HPDE6-E6E7 (cell line): ENCODE data around the gene LHX4.
A peak's percentile ranks its signal among the peaks of the same experiment; 100 is the strongest.

Source experiments
- DNase-seq: peaks from one replicate; pipeline ENCODE4 v3.0.0; 2011; ENCODE audit warnings: missing footprints; ENCODE audit errors: extremely low spot score

LHX4 gene

DNA sequence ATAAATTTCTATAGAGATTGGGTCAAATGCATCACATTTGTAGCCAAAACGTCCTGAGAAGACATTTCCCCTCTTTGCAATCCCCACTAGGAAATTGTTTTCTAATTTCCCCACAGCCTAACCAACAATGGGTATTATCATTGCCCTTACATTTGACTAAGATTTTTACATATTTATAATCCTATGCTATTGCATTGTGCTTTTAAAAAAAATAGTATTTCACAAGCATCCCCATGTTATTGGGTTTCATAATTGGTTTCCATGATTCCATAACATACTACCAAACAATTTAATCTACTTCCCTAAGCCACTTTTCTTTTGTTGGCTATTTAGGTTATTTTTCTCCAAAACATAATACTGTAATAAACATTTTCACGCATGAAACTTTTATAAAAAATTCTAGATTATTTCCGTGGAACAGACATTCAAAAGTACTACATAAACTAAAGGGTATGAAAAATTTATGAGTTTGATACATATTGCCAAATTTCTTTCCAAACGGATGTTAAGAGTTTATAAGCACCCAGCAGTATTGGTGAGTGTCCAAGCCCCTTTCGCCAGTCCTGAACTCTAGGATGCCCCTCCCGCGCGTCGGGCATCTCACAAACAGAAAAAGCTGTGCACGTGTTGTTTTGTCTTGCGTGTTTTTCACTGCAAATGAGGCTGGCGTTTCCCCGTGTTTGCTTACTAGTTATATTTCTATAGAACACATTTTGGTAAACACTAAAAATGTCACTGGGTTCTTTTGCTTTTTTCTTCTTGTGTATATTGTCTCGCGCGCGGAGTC lies 2.0 kb upstream of the LHX4 start:
- DNase-seq = no peak

DNA sequence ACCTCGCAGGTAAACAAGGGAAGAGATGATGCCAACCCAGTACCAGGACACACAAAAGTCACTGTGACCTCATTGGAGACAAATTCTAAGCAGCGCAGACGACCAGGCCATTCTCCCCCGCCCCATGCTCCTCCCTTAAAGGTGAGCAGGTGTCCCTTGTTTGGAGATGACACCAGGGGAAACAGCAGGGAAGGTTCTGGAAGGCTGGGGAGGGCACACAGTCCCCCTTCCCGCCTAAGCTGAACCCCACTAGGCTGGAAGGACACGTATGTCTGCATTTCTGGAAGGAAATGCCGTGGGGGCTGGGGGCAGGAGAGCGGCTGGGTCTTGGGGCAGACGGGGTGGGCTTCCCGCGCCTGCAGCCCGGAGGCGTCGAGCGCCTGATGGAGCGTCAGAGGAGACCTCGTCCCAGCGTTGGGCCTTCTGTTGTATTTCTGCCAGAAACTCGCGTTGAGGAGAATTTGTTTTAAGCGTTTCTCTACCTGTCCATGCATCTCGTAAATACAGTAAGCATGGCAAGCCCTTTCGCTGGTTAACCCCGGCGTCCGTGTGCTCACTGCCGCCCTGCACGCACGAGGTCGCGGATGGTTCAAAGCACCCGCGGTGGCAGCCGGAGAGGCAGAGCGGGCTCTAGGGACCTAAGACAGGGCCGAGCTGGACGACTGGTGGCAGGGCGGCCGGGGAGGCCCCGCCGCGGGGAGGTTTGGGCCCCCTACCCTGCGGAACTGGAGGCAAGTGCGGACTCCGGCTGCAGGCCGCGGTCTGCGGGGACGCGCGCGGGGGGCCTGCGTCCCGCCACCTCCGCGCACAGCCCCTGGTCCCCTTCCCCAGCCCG lies 1.2 kb upstream of the LHX4 start:
- DNase-seq = no peak

DNA sequence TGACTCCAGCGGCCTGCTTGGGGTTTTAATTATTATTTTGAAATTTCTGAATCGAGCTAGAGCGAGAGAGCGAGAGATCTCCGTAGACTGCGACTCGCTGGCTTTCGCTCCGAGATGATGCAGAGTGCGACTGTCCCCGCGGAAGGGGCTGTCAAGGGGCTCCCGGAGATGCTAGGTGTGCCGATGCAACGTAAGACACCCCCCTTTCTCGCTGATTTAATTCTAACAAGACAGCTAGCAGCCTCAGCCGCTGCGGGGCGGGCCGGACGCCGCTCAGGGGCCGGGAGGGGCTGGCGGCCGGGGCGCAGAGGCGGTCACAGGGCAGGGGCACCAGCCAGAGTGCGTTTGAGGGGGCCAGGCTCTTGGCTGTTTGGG lies 339 bp downstream of the LHX4 start:
- DNase-seq = no peak

DNA sequence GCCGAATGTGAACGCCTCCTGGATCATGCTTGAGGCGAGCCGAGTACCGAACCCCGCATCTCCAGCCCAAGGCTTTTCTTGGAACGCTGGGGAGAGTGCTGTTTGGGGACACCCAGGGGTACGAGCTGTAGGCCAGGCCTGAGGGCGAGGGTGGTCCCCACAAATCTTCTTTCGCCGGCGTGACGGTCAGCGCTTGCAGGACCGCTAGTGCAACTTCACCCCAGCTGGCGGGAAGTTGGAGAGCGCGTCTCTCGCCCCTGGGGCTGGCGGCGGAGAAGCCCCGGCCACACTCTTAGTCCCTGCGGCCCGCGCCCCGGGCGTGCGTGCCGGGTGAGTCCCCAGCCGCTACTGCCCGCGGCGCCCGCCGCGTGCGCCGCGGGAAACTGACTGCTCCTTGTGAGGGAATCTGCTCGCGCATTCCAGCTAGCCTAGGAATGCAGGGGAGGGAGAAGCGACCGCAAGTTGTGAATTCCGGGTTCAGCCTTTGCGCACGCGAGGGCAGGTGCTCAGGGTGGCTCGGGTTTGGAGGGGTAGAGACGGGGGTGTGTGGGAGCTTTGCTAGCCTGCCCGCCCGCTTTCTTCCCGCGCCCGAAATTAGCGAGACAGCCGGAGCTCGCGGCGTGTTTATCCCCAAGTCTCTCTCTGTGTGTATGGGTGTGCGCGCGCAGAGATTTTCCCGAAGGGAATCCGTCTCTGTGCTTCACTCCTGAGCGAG lies 884 bp downstream of the LHX4 start:
- DNase-seq = no peak

DNA sequence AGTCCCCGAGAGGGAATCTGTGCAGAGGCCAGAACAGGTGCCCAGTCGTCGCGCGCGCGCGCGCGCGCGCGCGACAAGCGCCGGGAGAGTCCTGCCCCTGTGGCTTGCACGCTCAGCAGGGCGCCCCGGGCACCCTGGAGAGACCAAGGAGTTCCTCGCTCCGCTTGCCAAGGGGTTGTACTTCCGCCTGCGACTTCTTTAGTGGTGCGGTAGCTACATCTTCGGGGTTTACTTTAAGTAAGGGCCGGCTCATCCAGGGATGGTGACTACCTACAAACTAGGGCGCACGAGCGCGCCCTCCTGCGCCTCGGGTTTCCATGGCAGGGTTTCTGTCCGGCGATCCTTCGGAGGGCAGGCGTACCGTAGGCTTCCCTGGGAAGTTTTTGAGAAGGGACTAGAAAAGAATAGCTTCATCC lies 1.4 kb downstream of the LHX4 start:
- peak; percentile 22 for DNase-seq

DNA sequence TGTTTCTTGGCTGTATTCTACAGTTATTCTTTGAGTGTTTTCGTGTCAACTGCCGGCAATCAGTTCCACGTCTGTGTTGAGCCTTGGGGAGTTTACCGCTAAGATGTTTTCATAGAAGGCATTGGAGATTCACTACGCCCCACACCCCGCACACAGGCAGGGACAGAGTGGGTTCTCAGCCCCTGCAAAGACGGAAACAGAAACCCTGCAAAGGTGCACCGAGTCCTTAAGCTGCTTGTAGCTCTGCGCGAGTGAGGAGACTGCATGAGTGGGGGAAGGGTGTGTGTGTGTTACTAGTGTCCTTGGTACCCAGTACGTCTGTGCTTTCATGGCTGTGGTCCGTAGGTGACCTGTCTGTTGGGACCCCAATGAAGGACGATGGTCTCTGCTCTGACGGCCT lies 1.9 kb downstream of the LHX4 start:
- DNase-seq = no peak

DNA sequence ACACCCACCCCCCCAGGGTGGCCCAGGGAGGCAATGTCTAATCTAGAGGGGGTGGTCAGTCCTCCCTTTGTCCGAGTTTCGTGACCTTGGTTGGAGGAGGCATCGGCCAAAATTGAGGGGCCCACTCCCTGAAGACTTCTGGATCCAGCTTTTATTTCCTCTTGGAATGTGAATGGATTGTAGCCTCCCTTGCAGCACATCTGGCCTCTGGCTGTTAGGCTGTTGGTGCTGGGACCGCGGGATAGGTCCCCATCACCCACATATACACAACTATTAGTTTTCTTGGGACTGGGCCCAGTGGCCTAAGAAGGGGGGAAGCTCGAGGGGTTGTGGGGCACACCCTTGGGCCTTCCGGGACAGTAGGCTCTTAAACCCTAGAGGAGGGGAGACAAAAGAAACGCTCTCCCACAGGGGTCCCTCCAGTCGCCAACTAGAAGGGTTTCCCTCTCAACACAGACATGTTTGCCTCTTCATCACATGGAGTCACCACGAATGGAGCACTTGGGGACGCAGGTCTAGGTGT lies 2.5 kb downstream of the LHX4 start:
- no peak for DNase-seq

DNA sequence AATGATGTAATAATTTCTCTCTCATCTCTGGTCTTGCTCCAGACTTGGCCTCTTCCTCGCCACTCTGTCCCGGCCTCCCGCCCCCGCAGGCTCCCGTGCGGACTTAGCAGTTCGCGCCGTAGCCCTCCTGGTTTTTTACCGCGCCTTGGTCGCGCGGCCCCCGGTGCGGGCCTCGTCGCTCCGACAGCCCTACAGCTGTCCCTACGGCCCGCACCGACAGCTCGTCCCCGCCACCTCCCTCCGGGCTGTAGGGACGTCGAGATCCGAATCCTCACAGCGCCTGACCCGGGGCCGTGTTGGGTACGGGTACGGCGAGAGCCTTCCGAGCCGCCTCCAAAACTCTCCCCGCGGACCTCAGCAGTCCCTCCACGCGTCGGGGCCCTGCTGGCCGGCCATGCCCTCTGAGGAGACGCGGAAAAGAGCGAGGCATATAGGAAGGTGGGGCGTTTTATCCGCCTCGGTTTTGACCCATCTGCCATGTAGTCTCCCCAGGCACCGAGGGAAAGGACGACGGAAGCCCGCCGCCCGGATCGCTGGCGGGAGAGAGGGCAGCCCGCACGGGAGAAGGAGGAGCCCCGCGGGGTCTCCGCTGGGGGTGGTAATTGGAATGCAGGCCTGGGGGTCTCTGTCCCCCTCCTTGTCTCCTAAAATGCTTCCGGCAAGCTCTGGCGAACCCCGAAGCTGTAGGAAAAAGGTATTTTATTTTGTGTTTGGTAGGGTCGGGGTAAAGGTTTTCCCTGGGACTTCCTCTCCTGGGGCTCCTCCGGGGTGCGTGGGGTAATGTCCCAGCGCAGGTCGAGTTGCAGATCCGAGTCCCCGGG lies 3.3 kb downstream of the LHX4 start:
- no peak for DNase-seq

DNA sequence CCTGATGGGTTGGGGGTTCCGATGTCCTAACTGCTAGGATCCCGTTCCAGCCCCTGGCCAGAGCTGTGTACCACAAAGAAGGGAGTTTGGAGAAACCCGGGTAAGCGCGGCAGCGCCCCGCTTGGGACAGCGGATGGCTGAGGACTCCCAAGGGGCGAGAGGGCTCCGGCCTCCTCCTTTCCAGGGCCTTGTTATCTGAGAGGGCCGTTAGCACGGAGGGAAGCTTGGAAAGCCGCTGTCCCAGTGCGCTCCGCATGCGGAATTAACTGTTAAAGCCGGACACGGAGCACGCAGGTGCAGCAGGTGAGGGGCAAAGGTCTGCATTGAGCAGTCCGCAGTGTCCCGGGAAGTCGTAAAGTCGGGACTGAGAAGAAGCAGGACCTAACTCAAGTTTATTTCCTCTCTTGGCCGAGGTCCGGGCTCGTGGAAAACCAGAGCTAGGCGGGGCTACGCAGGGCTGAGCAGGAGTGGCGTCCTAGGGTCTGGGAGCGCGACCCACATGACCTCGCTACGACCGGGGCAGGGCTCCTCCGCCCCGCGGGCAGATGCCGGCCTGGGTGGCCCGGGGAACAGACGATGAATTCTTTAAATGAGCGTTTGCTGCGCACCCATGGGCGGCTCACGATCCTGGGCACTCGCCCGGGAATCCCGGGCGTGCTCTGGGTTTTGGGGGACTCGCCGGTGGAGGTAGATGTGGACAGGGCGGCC lies 4.5 kb downstream of the LHX4 start:
- no peak for DNase-seq

DNA sequence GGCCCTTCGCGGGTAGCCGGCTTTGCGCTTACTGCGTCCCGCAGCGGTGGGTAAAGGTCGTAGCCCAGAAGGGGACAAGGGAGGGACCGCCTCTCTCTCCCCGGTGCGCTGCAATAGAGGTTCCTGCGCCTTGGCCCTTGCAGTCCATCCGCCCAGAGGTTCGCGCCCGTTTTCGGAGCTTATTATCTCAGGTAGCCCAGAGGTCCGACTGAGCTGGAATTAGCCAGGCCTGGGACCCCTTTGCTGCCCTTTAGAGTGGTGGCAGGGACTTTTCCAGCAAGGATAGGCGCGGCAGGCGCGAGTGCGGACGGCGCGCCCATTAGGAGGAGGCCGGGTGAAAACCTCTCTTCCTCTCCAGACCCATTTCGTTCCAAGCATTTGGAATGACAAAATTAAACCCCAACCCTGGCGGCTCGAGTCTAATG lies 5.0 kb downstream of the LHX4 start:
- no peak for DNase-seq

DNA sequence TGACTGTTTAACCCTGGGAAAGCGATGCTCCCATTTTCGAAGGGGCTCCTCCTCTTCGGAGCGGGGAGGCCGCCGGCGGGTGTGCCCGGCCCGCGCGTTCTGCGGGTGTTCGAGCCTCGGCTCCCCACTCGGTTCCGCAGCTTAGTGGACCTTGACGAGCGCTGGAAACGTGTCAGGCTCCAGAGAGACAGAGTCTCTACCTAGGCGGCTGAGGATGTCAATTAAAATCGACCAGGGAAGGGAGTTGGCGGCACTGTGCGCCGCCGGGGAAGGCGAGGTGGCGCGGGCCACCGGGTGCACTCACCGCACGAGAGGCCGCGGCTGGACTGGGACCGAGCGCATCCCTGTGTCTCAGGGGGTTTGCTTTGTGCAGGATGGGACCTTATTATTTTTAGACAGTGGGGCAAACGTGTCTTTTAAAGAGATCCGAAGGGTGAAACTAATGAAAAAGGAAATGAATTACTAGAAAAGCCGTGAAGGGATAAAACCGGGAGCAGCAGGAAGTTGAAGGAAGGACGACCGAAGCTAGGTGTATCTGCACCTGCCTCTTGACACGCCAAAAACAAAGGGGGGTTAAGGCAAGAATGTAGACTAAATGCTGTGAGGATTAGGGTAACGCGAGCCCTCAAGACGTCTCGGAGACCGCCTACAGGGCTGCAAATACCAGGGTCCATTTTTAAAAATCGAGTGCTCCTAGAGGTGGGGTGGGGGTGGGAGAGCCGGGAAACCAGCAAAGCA lies 5.6 kb downstream of the LHX4 start:
- DNase-seq = no peak

DNA sequence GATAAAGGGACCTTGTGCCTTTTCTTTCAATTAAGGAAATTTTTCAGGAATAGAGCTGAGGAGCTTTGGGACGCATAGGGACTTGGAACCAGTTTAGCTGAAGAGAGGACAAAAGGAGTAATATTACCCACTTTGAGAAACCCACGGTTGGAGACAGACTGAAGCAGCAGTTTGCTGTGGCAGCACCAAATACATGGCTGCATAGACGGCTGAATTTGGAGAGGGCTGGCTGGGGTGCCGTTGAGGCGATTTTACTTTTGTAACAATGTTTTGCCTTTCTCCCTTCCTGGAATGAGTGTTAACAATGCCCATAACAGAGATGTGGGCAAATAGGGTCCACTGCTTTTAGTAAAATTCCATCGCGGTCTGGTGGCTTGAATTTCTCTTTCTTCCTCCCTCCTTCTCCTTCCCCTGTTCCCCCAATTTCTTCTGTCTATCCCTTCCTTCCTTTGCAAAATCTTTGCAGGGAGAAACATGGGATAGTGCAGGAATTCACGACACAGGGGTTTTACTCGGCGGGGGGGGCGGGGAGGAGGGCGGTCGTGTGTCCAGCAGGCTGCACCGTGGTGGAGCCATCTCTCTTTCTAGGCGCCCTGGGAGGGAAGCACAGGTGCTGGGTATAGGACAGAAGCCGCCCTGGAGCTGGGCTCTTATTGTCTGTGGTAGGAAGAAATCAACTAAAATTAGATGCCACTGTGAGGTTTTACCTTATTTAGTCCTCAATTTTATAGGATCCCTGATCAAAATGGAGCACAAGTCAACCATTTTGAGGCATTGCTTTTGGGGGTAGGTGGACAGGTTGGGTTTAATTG lies 6.8 kb downstream of the LHX4 start:
- no peak for DNase-seq

DNA sequence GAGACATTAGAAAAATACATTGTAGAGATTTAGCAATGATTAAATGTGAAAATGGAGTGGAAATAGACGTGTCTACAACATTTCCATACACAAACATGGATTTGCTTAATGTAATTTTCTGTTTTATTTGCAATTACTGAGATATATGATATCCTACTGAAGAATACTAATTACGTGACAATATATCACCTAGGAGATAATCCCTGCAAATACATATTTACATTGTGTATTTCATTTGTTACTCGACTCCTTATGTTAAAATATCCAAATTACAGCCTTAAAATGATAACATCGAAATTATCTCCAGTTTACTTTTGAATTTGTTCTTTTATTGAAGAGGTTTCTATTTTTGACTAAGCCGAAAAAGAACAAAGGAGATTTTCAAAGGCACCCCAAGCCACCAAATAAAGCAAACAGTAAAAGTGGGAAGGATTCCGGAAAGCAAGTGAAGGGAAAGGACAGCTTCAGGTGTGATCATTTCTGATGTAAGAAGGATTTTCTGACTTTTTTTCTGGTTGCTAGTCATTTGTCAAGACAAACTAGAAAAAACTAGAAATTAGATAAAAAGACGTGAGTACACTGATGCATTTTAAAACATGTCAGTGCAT lies 7.9 kb downstream of the LHX4 start:
- no peak for DNase-seq

DNA sequence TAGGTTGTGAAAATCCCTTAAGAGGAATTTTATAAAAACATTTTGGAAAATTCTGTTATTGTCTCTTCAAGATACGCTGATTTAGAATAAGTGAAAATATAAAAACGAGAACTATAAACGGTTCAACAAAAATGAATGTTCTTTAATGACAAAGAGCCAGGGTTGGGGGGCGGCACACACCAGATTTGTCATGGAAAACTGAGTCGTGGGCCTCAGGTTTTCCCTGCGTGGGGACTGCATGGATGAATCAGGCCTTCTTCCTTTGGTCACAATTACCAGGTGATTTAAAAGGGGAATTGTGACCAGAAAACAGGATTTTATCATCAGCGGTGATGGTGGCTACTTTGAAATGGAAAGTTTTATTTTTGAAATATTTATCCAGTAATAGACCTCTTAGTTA lies 8.6 kb downstream of the LHX4 start:
- DNase-seq = no peak

DNA sequence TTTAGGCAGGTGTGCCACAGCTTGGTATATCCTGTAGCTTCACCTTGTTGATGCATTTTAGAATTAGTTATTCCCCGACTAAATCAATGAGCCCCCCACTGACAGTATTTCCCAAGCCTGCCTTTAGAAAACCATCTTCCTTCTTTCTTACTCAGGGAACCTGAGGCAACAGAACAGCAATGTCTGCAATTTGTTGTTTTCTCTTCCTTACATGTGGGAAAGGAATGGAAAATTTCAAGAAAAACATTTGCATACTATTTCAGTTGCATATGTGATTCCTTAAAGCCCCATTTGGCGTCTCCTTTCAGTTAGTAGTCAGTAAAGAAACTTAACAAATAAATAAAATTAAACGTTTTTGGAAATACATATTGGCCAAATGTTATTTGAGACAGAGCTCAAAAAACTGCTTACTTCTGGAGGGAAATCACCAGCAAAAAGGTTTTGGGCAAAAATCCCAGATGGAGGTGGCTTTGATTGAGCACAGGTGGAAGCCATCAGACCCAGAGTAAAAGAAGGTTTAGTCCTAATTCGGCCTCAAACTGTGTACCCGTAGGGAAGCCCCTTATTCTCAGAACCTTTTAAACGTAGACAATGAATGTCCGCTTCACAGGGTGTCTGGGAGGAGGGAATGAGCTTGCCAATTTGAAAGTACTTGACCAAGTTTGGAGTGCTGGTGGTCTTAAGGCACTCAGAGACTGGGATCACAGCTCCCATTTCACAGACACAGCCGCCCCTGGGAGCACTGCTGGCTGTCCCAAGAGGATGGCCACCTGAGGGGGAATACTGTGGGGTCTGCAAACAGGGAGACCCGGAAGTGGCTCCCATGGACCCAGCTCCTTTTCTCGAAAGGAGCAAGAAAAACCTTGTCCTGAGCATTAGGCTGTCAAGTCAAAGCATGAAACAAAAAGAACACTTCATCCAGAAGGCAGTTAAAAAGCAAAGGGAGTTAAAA lies 9.4 kb downstream of the LHX4 start:
- DNase-seq = no peak

DNA sequence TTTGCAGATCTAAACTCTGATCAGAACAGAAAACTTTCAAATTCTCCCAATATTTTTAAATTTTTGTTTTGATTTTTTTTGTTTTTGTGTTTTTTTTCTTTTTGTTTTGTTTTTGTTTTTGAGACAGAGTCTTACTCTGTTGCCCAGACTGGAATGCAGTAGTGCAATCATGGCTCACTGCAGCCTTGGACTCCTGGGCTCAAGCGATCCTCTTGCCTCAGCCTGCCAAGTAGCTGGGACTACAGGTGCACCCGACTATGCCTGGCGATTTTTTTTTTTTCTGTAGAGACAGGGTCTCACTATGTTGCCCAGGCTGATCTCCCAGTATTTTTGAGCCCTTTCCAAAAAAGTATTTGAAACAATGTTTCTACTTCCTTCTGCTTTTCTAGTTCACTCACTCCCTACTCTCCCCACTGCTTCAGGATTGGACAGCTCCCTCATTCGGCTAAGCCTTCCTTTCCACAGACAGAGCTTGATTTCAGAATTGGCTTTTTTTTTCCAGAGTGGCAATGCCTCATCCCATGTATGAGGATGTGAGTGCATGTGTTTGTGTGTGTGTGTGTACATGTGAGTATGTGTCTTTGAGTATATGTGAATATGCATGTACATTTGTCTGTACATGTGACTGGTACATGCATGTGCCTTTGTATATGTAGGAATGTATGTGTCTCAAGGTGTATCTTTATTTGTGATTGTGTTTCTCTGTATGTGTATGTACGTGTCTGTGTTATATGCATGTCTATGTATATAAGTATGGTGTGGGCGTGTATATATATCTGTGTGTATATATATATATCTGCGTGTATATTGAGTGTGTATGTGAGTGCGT lies 11.9 kb downstream of the LHX4 start:
- no peak for DNase-seq
